ENCODE measurements around the gene TNFRSF13B.

DNA sequence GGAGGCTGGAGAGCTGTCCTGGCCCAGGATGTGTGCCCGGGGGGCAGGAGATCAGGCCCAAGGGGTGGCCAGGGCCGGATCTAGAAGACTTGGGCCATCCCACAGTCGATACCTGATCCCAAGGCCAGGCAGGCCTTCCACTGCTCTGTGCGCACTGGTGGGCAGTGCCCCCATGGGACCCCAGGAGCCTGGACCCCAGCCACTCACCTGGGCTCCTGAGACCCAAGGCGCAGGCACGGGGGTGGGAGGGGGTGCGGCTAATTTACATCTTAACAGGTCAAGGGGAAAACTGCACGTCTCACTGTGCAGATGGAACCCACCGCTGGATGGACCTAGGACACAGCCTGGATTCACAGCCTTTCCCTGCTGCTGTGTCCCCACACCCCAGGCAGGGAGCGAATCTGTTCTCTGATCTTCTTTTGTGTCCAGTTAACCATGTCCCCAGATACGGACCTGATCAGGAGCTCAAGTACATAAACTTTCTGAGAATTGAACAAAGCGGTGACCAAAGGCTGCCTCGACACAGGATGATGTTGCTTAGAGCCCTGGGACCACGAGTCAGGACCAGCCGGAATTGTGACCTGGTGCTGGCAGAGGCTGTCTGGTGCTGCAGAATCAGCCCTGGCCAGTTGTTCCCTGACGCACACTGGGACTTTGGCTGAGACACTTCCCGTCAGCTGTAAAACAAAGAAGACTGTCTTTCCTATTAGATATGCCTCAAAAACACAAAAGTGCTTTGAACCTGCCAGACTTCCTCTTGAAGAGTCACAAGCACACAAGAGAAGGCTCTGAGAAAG is 60.6 kb downstream of the TNFRSF13B start:
- no peak for TF ChIP-seq POLR2A (IDR thresholded peaks at IDR 0.05)
- TF ChIP-seq CTCF (IDR thresholded peaks at IDR 0.05) = no peak
